ENCODE data around the gene DHRSX.
"Not testable (repeated sequence)": the region's sequence is repeated elsewhere in the genome, so short reads cannot be mapped to it uniquely, and the experiment has no call there.

DHRSX gene

GRCh38 chrX:2456091-2456490 is 44.7 kb downstream of the DHRSX start:
- not testable (repeated sequence) for DNase-seq (ENCODE audit: low read depth in 2 of 2)

DNA sequence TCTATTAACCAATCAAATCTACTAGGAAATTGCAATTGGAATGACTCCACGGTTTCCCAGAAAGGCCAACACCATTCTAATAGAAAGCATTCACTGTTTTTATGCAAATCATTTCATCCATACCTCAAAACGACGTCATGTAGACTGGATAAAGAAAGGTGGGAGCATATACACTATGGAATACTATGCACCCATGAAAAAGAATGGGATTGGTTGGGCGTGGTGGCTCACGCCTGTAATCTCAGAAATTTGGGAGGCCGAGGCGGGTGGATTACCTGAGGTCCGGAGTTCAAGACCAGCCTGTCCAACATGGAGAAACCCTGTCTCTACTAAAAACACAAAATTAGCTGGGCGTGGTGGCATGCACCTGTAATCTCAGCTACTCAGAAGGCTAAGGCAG is 46.2 kb downstream of the DHRSX start:
- not testable (repeated sequence) for DNase-seq (ENCODE audit: low read depth in 2 of 2)

DNA sequence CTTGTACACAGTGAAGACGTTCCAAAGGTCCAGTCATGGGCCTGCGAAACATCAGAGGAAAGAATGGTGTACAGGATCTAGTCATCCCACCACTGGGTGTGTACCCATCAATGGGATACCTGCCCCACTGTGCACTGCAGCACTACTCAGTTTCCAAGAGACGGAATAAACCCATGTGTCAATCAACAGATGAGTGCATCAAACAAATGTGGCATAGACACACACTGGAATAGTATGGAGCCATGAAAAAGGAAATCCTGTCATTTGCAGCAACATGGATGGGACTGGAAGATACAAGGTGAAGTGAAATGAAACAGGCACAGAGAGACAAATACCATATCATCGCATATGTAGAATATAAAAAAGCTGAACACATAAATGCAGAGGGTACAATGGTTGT is 48.0 kb downstream of the DHRSX start:
- no peak for DNase-seq (ENCODE audit: low read depth in 2 of 2)

DNA sequence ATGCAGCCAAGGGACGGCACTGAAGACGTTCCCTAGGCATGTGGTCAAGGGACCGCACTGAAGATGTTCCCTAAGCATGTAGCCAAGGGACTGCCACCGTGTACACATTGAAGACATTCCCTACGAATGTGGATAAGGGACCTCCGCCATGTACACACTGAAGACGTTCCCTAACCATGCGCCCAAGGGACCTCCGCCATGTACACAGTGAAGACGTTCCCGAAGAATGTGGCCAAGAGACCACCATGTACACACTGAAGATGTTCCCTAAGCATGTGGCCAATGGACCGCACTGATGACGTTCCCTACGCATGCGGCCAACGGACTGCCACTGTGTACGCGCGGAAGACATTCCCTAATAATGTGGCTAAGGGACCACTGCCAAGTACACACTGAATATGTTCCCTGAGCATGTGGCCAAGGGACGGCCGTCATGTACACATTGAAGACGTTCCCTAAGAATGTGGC is 48.4 kb downstream of the DHRSX start:
- DNase-seq (ENCODE audit: low read depth in 2 of 2): no peak

DNA sequence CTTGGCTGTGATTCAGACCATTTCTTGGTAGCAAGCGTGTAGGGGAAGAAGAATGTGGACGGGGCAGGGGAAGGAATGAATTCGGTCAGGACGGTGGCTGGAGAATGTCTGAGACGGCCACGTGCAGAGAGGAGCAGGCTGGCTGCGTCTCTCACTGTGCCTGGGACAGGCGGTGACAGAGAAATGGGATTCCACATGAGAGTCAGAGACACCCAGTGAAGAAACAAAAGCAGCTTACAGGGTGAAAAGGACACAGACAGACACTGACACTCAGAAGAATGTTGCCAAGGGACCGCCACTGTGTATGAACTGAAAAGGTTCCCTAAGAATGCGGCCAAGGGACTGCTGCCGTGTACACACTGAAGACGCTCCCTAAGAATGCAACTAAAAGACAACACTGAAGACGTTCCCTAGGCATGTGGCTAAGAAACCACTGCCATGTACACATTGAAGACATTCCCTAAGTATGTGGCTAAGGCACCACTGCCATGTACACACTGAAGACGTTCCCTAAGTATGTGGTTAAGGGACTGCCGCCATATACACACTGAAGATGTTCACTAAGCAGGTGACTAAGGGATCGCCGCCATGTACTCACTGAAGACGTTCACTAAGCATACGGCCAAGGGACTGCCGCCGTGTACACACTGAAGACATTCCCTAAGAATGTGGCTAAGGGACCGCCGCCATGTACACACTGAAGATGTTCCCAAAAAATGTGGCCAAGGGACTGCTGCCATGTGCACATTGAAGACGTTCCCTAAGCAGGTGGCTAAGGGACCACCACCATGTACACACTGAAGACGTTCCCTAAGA is 49.1 kb downstream of the DHRSX start:
- no peak for DNase-seq (ENCODE audit: low read depth in 2 of 2)

DNA sequence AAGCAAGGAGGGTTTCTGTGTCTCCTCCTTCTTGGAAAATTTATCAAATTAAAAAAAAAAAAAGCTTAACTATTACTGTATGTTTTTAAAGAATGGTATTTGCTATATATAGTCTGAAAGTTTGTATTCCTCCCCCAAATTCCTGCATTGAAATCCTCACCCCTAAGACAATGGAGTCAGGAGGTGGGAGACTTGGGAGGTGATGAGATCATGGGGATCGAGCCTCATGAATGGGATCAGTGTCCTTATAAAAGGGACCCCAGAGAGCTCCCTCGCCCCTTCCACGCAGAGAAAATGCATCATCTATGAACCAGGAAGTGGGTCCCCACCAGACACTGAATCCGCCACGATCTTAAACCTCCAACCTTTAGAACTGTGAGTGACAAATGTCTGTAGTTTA is 50.1 kb downstream of the DHRSX start:
- DNase-seq (ENCODE audit: low read depth in 2 of 2): no peak

DNA sequence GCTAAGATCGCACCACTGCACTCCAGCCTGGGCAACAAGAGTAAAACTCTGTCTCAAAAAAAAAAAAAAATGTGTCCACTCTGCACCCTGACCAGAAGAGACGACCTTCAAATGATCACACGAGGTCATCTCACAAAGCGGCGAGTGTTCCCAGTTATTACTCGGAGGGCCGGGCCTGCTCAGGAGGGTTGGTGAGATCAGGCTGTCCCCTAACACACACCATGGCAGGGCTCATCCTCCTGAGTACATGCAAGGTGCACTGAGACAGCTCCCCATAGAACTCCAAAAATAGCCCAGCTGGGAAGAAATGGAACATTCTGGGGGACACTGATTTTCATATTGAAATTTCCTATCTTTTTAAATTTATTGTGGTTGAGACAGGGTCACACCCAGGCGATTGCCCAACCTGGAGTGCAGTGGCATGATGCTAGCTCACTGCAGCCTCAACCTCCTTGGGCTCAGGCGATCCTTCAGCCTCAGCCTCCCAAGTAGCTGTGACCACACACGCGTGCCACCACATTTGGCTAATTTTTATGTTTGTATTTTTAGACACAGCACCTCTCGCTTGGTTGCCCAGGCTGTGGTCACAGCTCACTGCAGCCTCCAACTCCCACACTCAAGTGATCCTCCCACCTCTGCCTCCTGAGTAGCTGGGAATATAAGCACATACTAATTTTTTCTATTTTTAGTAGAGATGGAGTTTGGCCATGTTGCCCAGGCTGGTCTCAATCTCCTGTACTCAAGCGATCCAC is 51.5 kb downstream of the DHRSX start:
- no peak for DNase-seq (ENCODE audit: low read depth in 2 of 2)

GRCh38 chrX:2447484-2447883 is 53.3 kb downstream of the DHRSX start:
- no peak for DNase-seq (ENCODE audit: low read depth in 2 of 2)

DNA sequence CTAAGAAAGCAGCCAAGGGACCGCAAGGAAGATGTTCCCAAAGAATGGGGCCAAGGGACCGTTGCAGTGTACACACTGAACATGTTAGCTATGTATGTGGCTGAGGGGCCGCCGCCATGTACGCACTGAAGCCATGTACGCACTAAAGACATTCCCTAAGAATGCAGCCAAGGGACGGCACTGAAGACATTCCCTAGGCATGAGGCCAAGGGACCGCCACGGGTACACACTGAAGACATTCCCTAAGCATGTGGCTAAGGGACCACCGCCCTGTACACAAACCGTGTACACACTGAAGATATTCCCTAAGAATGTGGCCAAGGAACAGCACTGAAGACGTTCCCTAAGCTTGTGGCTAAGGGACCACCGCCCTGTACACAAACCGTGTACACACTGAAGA is 54.0 kb downstream of the DHRSX start:
- no peak for DNase-seq (ENCODE audit: low read depth in 2 of 2)

GRCh38 chrX:2445662-2446623 is 54.8 kb downstream of the DHRSX start:
- no peak for DNase-seq (ENCODE audit: low read depth in 2 of 2)

DNA sequence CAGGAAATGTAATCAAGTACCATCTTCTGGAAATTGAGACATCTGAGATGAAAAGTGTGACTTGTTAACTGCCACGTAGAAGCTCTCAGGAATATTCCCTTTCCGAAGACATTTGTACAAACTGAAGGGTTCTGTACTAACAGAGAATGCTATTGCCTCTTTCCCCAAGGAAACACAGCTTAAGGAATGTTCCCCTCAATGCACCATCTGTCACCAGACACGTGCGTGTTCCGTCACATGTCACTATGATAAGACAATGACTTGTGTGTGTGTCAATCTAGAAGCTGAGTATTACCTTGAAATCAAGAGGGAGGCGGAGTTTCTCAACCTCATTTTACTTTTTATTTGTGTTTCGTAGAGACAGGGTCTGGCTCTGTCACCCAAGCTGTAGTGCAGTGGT is 58.1 kb downstream of the DHRSX start:
- no peak for DNase-seq (ENCODE audit: low read depth in 2 of 2)

DNA sequence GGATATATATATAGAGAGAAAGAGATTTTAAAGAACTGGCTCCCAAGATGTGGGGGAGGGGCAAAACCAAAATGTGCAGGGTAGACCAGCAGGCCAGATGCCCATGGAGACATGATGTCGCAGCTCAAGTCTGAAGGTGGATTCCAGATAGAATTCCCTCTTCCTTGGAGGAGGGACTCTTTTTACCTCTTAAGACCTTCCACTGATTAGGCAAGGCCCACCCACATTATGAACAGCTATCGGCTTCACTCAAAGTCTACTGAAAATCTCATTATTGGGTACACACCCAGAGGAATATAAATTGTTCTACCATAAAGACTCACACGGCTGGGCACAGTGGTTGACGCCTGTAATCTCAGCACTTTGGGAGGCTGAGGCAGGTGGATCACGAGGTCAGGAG is 59.3 kb downstream of the DHRSX start:
- DNase-seq (ENCODE audit: low read depth in 2 of 2): no peak

GRCh38 chrX:2439613-2440012 is 61.2 kb downstream of the DHRSX start:
- no peak for DNase-seq (ENCODE audit: low read depth in 2 of 2)

DNA sequence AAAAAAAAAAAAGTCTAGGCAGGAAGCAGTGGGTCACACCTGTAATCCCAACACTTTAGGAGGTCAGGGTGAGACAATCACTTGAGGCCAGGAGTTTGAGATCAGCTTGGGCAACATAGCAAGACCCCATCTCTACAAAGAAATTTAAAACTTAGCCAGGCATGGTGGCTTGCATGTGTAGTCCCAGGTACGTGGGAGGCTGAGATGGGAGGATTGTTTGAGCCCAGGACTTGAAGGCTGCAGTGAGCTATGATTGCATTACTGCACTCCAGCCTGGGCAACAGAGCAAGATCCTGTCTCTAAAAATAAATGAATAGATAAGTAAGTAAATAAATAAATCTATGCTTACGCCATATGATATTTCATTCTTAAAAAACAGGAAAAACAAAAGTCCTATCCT is 65.3 kb downstream of the DHRSX start:
- DNase-seq (ENCODE audit: low read depth in 2 of 2): no peak

DNA sequence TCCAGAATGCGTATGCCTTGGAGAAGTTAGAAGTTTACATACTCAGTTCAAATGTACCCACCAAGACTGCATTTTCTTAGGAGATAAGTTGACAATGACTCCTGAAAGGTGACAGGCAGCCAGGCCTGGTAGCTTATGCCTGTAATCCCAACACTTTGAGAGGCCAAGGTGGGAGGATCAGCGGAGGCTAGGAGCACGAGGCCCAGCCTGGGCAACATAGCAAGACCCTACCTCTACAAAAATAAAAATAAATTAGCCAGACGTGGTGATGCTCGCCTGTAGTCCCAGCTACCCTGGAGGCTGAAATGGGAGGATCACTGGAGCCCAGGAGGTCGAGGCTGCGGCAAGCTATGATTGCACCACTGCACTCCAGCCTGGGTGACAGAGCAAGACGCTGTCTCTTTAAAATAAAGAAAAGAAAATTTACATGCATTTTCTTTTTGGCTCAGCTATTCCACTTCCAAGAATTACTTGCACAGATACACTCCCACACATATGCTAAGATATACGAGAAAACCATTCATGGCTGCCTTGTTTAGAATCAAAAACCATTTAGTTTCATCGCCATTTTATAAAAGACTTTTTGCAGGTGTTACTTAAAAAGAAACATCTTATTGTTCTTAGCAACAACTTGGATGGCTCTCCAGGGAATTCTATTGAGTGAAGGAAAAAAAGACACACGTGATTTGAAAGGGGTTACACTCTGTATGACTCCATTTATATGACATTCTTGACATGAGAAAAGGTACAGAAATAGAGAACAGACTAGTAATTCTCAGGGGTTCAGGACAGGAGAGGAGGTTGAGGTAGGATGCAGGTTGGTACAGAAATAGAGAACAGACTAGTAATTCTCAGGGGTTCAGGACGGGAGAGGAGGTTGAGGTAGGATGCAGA is 66.3 kb downstream of the DHRSX start:
- no peak for DNase-seq (ENCODE audit: low read depth in 2 of 2)

GRCh38 chrX:2432298-2432863 is 68.4 kb downstream of the DHRSX start:
- DNase-seq (ENCODE audit: low read depth in 2 of 2): no peak

GRCh38 chrX:2430265-2430825 is 70.4 kb downstream of the DHRSX start:
- no peak for DNase-seq (ENCODE audit: low read depth in 2 of 2)

DNA sequence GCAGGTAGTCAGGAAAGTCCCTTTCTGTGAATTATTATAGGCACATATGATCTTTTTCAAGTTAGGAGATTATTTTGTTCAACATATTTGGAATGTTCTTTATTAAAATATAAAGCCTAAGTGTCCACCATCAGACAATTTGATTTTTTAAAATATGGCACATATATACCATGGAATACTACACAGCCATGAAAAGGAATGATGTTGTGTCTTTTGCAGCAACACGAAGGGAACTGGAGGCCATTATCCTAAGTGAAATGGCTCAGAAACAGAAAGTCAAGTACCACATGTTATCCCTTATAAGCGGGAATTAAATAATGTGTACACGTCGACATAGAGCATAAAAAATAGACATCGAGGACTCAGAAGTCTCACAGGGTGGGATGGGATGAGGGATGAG is 73.0 kb downstream of the DHRSX start:
- no peak for DNase-seq (ENCODE audit: low read depth in 2 of 2)

GRCh38 chrX:2427147-2427546 is 73.6 kb downstream of the DHRSX start:
- DNase-seq (ENCODE audit: low read depth in 2 of 2): no peak

DNA sequence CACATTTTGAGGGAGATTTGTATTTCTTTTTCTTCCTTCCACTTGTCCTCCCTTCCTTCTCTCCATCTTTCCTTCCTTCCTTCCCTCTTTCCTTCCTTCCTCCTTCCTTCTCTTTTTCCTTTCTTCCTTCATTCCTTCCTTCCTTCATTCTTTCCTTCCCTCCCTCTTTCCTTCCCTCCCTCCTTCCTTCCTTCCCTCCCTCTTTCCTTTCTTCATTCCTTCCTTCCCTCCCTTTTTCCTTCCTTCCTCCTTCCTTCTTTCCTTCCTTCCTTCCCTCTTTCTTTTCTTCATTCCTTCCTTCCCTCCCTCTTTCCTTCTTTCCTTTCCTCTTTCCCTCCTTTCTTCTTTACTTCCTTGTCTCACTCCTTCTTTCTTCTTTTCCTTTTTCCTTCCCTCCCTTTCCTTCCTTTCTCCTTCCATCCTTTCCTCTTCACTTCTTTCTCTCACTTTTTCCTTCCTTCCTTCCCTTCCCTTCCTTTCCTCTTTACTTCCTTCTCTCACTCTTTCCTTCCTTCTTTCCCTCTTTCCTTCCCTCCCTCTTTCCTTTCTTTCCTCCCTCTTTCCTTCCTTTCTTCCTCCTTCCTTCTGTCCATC is 74.4 kb downstream of the DHRSX start:
- DNase-seq (ENCODE audit: low read depth in 2 of 2): no peak
